KMS-11 (cell line): ENCODE measurements around the gene GAB2.

Experiments used
- H2AFZ ChIP-seq: fragments of 200-600 bp; sonication (generic); 2 replicates; pipeline ENCODE4 v1.6.1; 2016; ENCODE audit warnings: antibody characterized with exemption, mixed run types, low read depth
- H3K27ac ChIP-seq: fragments of 200-600 bp; sonication (generic); 2 replicates; pipeline ENCODE4 v1.6.1; 2016; ENCODE audit warnings: mild to moderate bottlenecking, mixed run types
- H3K27me3 ChIP-seq: fragments of 200-600 bp; sonication (generic); 2 replicates; pipeline ENCODE4 v1.6.1; 2017; ENCODE audit warnings: mild to moderate bottlenecking, low read depth, mixed run types, moderate library complexity; ENCODE audit not compliant: insufficient read depth
- H3K36me3 ChIP-seq: fragments of 200-600 bp; sonication (generic); 2 replicates; pipeline ENCODE4 v1.6.1; 2017; ENCODE audit warnings: mild to moderate bottlenecking, mixed run types; ENCODE audit not compliant: insufficient read depth
- H3K4me1 ChIP-seq: fragments of 200-600 bp; sonication (generic); 2 replicates; pipeline ENCODE4 v1.6.1; 2016; ENCODE audit warnings: mild to moderate bottlenecking, low read depth, mixed run types; ENCODE audit not compliant: poor library complexity, severe bottlenecking
- H3K4me2 ChIP-seq: fragments of 200-600 bp; sonication (generic); 2 replicates; pipeline ENCODE4 v1.7.0; 2016; ENCODE audit warnings: mild to moderate bottlenecking, mixed run types
- H3K4me3 ChIP-seq: fragments of 200-600 bp; sonication (generic); IDR thresholded peaks from 2 replicates; pipeline ENCODE4 v1.6.1; 2017; ENCODE audit warnings: low read depth, low read length, mixed read lengths; ENCODE audit not compliant: insufficient read depth
- H3K79me2 ChIP-seq: fragments of 200-600 bp; sonication (generic); 2 replicates; pipeline ENCODE4 v1.6.1; 2016; ENCODE audit warnings: low read depth, mixed run types; ENCODE audit not compliant: insufficient read depth
- H3K9ac ChIP-seq: fragments of 200-600 bp; sonication (generic); 2 replicates; pipeline ENCODE4 v1.6.1; 2016; ENCODE audit warnings: mild to moderate bottlenecking, mixed run types
- H4K20me1 ChIP-seq: fragments of 200-600 bp; sonication (generic); 2 replicates; pipeline ENCODE4 v1.6.1; 2016; ENCODE audit warnings: mild to moderate bottlenecking, mixed run types; ENCODE audit not compliant: insufficient read depth
- TF ChIP-seq, protein P1 (sequence below): fragments of 200-600 bp; sonication (generic); conservative IDR thresholded peaks from 2 replicates; pipeline ENCODE4 v1.6.1; 2017; ENCODE audit warnings: low read depth, mild to moderate bottlenecking, antibody characterized with exemption, low read length, moderate library complexity, mixed read lengths

Gene GAB2

DNA sequence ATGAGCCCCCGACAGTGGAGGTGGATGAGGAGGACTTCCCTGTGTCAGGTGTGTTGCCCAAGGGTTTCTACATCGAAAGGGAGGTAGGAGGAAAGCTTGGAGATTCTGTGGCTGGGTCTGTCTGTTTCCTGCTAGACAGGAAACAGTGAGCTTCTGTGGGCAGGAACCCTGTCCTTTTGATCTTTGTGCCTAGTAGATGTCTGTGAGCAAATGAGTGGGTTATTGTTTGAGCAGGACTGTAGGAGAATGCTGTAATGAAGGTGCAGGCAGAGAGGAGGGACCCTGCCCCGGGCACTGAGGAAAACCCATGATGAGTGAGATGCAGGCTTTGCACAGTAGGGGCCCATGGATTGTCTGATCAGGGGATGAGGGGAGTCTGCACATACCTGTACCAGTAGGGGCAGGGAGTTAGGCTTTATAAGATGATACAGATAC, 214.9 kb downstream of the GAB2 start:
- no peak overlapping the region for H3K27ac ChIP-seq
- H4K20me1 ChIP-seq: no peaks in the 10 kb centered on the region
- H3K4me1 ChIP-seq: no peaks in the 10 kb centered on the region
- H3K4me2 ChIP-seq: no peak overlapping the region
- no peak overlapping the region for H3K4me3 ChIP-seq
- no peak overlapping the region for H3K9ac ChIP-seq
- no peaks in the 10 kb centered on the region for H3K36me3 ChIP-seq
- no peaks in the 10 kb centered on the region for H3K79me2 ChIP-seq
- TF ChIP-seq, protein P1, sequence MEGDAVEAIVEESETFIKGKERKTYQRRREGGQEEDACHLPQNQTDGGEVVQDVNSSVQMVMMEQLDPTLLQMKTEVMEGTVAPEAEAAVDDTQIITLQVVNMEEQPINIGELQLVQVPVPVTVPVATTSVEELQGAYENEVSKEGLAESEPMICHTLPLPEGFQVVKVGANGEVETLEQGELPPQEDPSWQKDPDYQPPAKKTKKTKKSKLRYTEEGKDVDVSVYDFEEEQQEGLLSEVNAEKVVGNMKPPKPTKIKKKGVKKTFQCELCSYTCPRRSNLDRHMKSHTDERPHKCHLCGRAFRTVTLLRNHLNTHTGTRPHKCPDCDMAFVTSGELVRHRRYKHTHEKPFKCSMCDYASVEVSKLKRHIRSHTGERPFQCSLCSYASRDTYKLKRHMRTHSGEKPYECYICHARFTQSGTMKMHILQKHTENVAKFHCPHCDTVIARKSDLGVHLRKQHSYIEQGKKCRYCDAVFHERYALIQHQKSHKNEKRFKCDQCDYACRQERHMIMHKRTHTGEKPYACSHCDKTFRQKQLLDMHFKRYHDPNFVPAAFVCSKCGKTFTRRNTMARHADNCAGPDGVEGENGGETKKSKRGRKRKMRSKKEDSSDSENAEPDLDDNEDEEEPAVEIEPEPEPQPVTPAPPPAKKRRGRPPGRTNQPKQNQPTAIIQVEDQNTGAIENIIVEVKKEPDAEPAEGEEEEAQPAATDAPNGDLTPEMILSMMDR: no peak
- no peak overlapping the region for H2AFZ ChIP-seq
- H3K27me3 ChIP-seq: no peaks in the 10 kb centered on the region

DNA sequence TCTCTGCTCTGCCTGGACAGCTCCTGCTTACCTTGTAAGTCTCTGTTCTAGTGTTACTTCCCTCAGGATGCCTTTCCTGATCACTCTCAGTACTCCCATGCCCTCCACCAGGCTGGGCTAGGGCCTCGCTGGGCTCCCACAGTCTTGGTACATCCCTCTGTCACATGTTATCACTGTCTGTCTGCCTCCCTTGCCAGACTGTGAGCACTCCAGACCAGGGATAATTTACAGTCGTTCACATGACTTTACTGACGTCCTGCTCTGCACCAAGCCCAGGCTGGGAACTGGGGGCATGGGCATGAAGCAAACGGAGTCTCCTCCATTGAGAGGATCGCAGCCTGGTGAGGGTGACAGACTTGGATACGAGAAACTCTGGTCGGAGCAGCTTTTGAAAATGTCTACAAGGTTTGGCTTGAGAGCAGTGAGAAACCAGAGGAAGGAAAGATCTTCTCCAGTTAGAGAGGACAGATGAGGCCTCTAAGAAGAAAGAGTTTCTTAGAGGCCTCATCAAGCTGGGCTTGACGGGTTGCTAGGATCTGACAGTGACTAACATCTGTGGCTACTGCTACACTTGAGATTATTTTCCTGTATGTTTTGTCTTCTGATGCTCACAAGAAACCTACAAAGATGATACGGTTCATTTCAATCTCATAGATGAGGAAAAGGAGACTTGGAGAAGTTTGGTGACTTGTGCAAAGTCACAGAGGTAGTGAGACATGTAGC, 216.4 kb downstream of the GAB2 start:
- Histone ChIP-seq H3K4me3 (no peak overlapping the region), H3K27me3 (no peaks in the 10 kb centered on the region), H3K27ac (no peak overlapping the region), H3K9ac (no peak overlapping the region), H3K4me2 (no peak overlapping the region), H4K20me1 (no peaks in the 10 kb centered on the region), H3K4me1 (no peaks in the 10 kb centered on the region), H3K79me2 (no peaks in the 10 kb centered on the region), H3K36me3 (no peaks in the 10 kb centered on the region), H2AFZ (no peak overlapping the region)
- TF ChIP-seq, protein P1: no peak

DNA sequence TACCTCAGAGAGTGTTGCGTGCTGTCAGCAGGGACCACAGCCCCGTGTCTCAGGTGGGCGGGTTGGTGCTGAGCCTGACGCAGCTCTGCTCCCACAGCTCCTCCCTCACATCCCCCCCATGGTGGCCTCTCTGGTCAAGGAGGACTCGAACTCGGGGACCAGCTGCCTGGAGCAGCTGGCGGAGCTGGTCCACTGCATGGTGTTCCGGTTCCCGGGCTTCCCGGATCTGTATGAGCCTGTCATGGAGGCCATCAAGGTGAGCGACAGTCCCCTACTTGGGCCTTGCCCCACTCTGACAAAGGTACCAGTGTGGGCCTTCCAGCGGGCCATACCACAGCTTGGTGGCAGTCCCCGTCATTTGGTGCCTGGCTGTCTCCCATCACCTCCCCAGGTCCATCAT, 217.1 kb downstream of the GAB2 start:
- H4K20me1 ChIP-seq: no peaks in the 10 kb centered on the region
- TF ChIP-seq, protein P1: no peak
- H3K4me2 ChIP-seq: no peak overlapping the region
- H2AFZ ChIP-seq: no peak overlapping the region
- H3K4me3 ChIP-seq: no peak overlapping the region
- H3K36me3 ChIP-seq: no peaks in the 10 kb centered on the region
- H3K27me3 ChIP-seq: no peaks in the 10 kb centered on the region
- no peaks in the 10 kb centered on the region for H3K4me1 ChIP-seq
- no peak overlapping the region for H3K9ac ChIP-seq
- no peaks in the 10 kb centered on the region for H3K79me2 ChIP-seq
- H3K27ac ChIP-seq: no peak overlapping the region

DNA sequence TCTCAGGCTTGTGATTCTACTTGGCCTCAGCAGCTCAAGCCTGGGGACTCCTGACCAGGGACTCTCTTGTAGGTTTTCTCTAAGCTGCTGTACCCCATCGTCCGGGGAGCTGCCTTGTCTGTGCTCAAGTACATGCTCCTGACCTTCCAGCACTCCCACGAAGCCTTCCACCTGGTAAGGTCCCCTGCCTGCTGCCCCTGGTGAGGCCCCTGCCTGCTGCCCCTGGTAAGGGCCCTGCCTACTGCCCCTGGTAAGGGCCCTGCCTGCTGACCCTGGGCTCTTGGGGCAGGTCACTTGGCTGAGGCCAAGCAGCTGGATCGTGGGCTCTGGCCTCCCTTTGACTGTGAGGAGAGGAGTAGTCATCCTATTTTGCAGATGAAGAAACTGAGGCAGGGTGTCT, 217.6 kb downstream of the GAB2 start:
- no peaks in the 10 kb centered on the region for H3K27me3 ChIP-seq
- no peaks in the 10 kb centered on the region for H4K20me1 ChIP-seq
- no peaks in the 10 kb centered on the region for H3K36me3 ChIP-seq
- H3K4me3 ChIP-seq: no peak overlapping the region
- H3K4me1 ChIP-seq: no peaks in the 10 kb centered on the region
- no peak overlapping the region for H3K4me2 ChIP-seq
- H2AFZ ChIP-seq: no peak overlapping the region
- H3K9ac ChIP-seq: no peak overlapping the region
- no peaks in the 10 kb centered on the region for H3K79me2 ChIP-seq
- TF ChIP-seq, protein P1: no peak
- H3K27ac ChIP-seq: no peak overlapping the region
